ENCODE data around the gene ZNF513.
"Not testable (repeated sequence)": the region's sequence is repeated elsewhere in the genome, so short reads cannot be mapped to it uniquely, and the experiment has no call there.

ZNF513 gene

GRCh38 chr2:27370026-27370815 lies 10.3 kb downstream of the ZNF513 start, which contains the start of the genes EIF2B4 and SNX17:
EIF2B4 (minus strand) TSS chr2:27370338; CDS start chr2:27370314, 24 bp downstream.
SNX17 (plus strand) TSS chr2:27370616; CDS start chr2:27370744, 128 bp downstream.
- H3K9ac ChIP-seq (ENCODE audit: low read length), result peak within 1 kb of the TSS; percentile 99
- peak within 1 kb of the TSS; percentile 96 for H3K4me3 ChIP-seq (ENCODE audit: low read length)
- no peaks in the 10 kb centered on the region for H3K27me3 ChIP-seq (replicated peaks; ENCODE audit: control insufficient read depth, insufficient read depth, low read length)
- no peaks in the 10 kb centered on the region for H3K9me3 ChIP-seq (ENCODE audit: control insufficient read depth, low read length)
- peaks cover 67% of the 10 kb centered on the region for H3K36me3 ChIP-seq (ENCODE audit: control insufficient read depth, insufficient read depth, low read length, severe bottlenecking)
- H3K4me1 ChIP-seq (ENCODE audit: control insufficient read depth, insufficient read depth, low read length), result peaks cover 35% of the 10 kb centered on the region
- peak; percentile 99 for DNase-seq (ENCODE audit: low read depth)

GRCh38 chr2:27369471-27370025 lies 11.0 kb downstream of the ZNF513 start:
- no peaks in the 10 kb centered on the region for H3K9me3 ChIP-seq (ENCODE audit: control insufficient read depth, low read length)
- H3K9ac ChIP-seq (ENCODE audit: low read length), result peak overlapping the region; percentile 99
- H3K36me3 ChIP-seq (ENCODE audit: control insufficient read depth, insufficient read depth, low read length, severe bottlenecking), result peaks cover 67% of the 10 kb centered on the region
- no peaks in the 10 kb centered on the region for H3K27me3 ChIP-seq (replicated peaks; ENCODE audit: control insufficient read depth, insufficient read depth, low read length)
- peak overlapping the region; percentile 96 for H3K4me3 ChIP-seq (ENCODE audit: low read length)
- peaks cover 35% of the 10 kb centered on the region for H3K4me1 ChIP-seq (ENCODE audit: control insufficient read depth, insufficient read depth, low read length)
- DNase-seq (ENCODE audit: low read depth), result no peak

- no peak for DNase-seq (ENCODE audit: low read depth)
- no peaks in the 10 kb centered on the region for H3K27me3 ChIP-seq (replicated peaks; ENCODE audit: control insufficient read depth, insufficient read depth, low read length)
- no peak overlapping the region for H3K4me3 ChIP-seq (ENCODE audit: low read length)
- H3K9me3 ChIP-seq (ENCODE audit: control insufficient read depth, low read length), result no peaks in the 10 kb centered on the region
- H3K36me3 ChIP-seq (ENCODE audit: control insufficient read depth, insufficient read depth, low read length, severe bottlenecking), result peaks cover 53% of the 10 kb centered on the region
- no peak overlapping the region for H3K9ac ChIP-seq (ENCODE audit: low read length)
- peaks cover 3% of the 10 kb centered on the region for H3K4me1 ChIP-seq (ENCODE audit: control insufficient read depth, insufficient read depth, low read length)
Measured at GRCh38 chr2:27363933-27364332, 16.6 kb downstream of the ZNF513 start.

GRCh38 chr2:27362678-27363420 lies 17.7 kb downstream of the ZNF513 start:
- H3K9me3 ChIP-seq (ENCODE audit: control insufficient read depth, low read length), result no peaks in the 10 kb centered on the region
- H3K9ac ChIP-seq (ENCODE audit: low read length), result no peak overlapping the region
- H3K27me3 ChIP-seq (replicated peaks; ENCODE audit: control insufficient read depth, insufficient read depth, low read length), result no peaks in the 10 kb centered on the region
- H3K4me3 ChIP-seq (ENCODE audit: low read length), result no peak overlapping the region
- H3K4me1 ChIP-seq (ENCODE audit: control insufficient read depth, insufficient read depth, low read length), result peaks cover 6% of the 10 kb centered on the region
- no peak for DNase-seq (ENCODE audit: low read depth)
- peaks cover 43% of the 10 kb centered on the region for H3K36me3 ChIP-seq (ENCODE audit: control insufficient read depth, insufficient read depth, low read length, severe bottlenecking)

- Histone ChIP-seq H3K4me3 (ENCODE audit: low read length) (peak within 1 kb of the TSS; percentile 97), H3K9me3 (ENCODE audit: control insufficient read depth, low read length) (no peaks in the 10 kb centered on the region), H3K4me1 (ENCODE audit: control insufficient read depth, insufficient read depth, low read length) (peaks cover 35% of the 10 kb centered on the region), H3K36me3 (ENCODE audit: control insufficient read depth, insufficient read depth, low read length, severe bottlenecking) (no peaks in the 10 kb centered on the region), H3K27me3 (replicated peaks; ENCODE audit: control insufficient read depth, insufficient read depth, low read length) (no peaks in the 10 kb centered on the region), H3K9ac (ENCODE audit: low read length) (peak within 1 kb of the TSS; percentile 100)
- peak; percentile 98 for DNase-seq (ENCODE audit: low read depth)
Measured at GRCh38 chr2:27356382-27357181, 24.0 kb downstream of the ZNF513 start, which contains the start of gene GTF3C2. GTF3C2 (minus strand) TSS chr2:27356764; CDS start chr2:27343554, 13,210 bp downstream.

DNA sequence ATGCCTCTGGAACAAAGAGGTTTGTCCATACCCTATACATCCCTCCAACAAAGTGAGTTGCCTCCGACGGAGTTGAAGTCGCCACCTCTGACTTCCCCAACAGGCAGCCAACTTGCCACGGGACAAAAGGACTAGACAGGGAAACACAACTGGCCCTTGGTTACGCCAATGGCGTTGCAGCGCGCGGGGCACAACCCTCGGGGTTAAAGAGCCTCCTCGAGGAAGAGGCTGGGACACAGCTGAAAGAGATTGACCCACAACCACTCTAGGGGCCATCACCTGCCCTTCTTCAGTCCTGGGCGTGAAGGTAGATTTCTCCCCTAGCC lies 24.5 kb downstream of the ZNF513 start:
- Histone ChIP-seq H3K4me1 (ENCODE audit: control insufficient read depth, insufficient read depth, low read length) (peaks cover 35% of the 10 kb centered on the region), H3K36me3 (ENCODE audit: control insufficient read depth, insufficient read depth, low read length, severe bottlenecking) (no peaks in the 10 kb centered on the region), H3K4me3 (ENCODE audit: low read length) (peak overlapping the region; percentile 97), H3K27me3 (replicated peaks; ENCODE audit: control insufficient read depth, insufficient read depth, low read length) (no peaks in the 10 kb centered on the region), H3K9me3 (ENCODE audit: control insufficient read depth, low read length) (no peaks in the 10 kb centered on the region), H3K9ac (ENCODE audit: low read length) (peak overlapping the region; percentile 100)
- peak; percentile 65 for DNase-seq (ENCODE audit: low read depth)

DNA sequence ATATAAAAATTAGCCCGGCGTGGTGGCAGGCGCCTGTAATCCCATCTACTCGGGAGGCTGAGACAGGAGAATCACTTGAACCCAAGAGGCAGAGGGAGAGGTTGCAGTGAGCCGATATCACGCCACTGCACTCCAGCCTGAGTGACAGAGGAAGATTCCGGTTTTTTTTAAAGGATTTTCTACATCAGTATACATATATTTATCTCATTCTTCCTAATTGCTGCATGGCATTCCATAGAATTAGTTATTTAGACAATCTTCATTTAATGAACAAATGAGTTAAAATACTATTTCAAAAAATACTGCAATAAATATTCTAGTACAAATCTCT lies 26.0 kb downstream of the ZNF513 start:
- peaks cover 35% of the 10 kb centered on the region for H3K4me1 ChIP-seq (ENCODE audit: control insufficient read depth, insufficient read depth, low read length)
- peaks cover 6% of the 10 kb centered on the region for H3K36me3 ChIP-seq (ENCODE audit: control insufficient read depth, insufficient read depth, low read length, severe bottlenecking)
- H3K9ac ChIP-seq (ENCODE audit: low read length), result no peak overlapping the region
- no peaks in the 10 kb centered on the region for H3K27me3 ChIP-seq (replicated peaks; ENCODE audit: control insufficient read depth, insufficient read depth, low read length)
- H3K4me3 ChIP-seq (ENCODE audit: low read length), result no peak overlapping the region
- DNase-seq (ENCODE audit: low read depth), result no peak
- H3K9me3 ChIP-seq (ENCODE audit: control insufficient read depth, low read length), result no peaks in the 10 kb centered on the region

DNA sequence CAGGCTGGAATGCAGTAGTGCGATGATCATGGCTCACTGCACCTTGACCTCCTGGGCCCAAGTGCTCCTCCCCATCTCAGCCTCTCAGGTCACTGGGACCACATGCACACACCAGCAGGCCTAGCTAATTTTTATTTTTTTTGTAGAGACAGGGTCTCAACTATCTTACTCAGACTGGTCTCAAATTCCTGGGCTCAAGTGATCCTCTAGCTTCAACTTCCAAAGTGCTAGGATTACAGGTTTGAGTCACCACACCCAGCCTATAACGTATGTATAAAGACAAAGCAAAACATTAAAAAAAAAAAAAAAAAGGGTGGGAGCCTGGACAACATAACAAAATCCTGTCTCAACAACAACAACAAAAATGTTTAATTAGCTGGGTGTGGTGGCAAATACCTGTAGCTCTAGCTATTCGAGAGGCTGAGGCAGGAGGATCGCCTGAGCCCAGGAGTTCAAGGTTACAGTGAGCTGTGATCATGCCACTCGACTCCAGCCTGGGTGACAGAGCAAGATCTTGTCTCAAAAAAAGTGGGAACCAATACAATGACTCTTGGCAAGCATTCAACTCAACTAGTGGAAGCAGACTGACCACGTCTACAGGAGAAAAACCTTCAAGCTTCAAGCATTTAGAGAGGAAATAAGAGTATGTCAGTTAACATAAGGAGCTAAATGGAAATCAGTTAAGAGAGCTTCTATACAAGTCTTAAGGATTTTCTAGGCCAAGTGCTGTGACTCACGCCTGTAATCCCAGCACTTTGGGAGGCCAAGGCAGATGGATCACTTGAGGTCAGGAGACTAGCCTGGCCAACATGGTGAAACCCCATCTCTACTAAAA lies 26.6 kb downstream of the ZNF513 start:
- DNase-seq (ENCODE audit: low read depth), result peak; percentile 20

DNA sequence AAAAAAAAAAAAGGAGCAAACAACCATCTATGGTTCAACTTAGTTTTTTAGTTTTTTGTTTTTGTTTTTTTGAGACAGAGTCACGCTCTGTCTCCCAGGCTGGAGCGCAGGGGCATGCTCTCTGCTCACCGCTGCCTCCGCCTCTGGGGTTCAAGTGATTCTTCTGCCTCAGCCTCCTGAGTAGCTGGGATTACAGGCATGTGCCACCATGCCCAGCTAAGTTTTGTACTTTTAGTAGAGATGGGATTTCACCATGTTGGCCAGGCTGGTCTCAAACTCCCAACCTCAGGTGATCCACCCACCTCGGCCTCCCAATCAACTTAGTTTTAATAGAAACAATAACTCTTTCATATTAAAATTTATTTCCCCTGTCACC lies 27.2 kb downstream of the ZNF513 start:
- DNase-seq (ENCODE audit: low read depth); H3K36me3 ChIP-seq (ENCODE audit: control insufficient read depth, insufficient read depth, low read length, severe bottlenecking); H3K27me3 ChIP-seq (replicated peaks; ENCODE audit: control insufficient read depth, insufficient read depth, low read length); H3K9ac ChIP-seq (ENCODE audit: low read length); H3K9me3 ChIP-seq (ENCODE audit: control insufficient read depth, low read length): not testable (repeated sequence)
- peaks cover 34% of the 10 kb centered on the region for H3K4me1 ChIP-seq (ENCODE audit: control insufficient read depth, insufficient read depth, low read length)
- H3K4me3 ChIP-seq (ENCODE audit: low read length), result peak overlapping the region; percentile 63

More for the DNA sequence above, 26.6 kb downstream of the ZNF513 start:
- Histone ChIP-seq H3K27me3 (replicated peaks; ENCODE audit: control insufficient read depth, insufficient read depth, low read length) (no peaks in the 10 kb centered on the region), H3K9me3 (ENCODE audit: control insufficient read depth, low read length) (no peaks in the 10 kb centered on the region), H3K36me3 (ENCODE audit: control insufficient read depth, insufficient read depth, low read length, severe bottlenecking) (peaks cover 6% of the 10 kb centered on the region), H3K4me1 (ENCODE audit: control insufficient read depth, insufficient read depth, low read length) (peaks cover 35% of the 10 kb centered on the region), H3K4me3 (ENCODE audit: low read length) (peak overlapping the region; percentile 63), H3K9ac (ENCODE audit: low read length) (peak overlapping the region; percentile 48)

GRCh38 chr2:27351802-27352598 lies 28.5 kb downstream of the ZNF513 start:
- no peak for DNase-seq (ENCODE audit: low read depth)
- Histone ChIP-seq H3K4me3 (ENCODE audit: low read length) (no peak overlapping the region), H3K4me1 (ENCODE audit: control insufficient read depth, insufficient read depth, low read length) (peaks cover 37% of the 10 kb centered on the region), H3K27me3 (replicated peaks; ENCODE audit: control insufficient read depth, insufficient read depth, low read length) (no peaks in the 10 kb centered on the region), H3K9me3 (ENCODE audit: control insufficient read depth, low read length) (no peaks in the 10 kb centered on the region), H3K36me3 (ENCODE audit: control insufficient read depth, insufficient read depth, low read length, severe bottlenecking) (peaks cover 6% of the 10 kb centered on the region), H3K9ac (ENCODE audit: low read length) (no peak overlapping the region)
